HepG2 (cell line): ENCODE data around the gene ATP5F1E. TPM values are rescaled to one million over a fixed set of nuclear protein-coding genes. Genes with fewer than 3 reads are reported as not detected.
A peak's percentile ranks its signal among the peaks of the same experiment; 100 is the strongest.

Source experiments
- ASH2L ChIP-seq: fragments of 300-600, 200-600 bp; sonication (generic); IDR thresholded peaks from 2 replicates; pipeline ENCODE4 v1.7.0; 2017; ENCODE audit warnings: low read depth, mild to moderate bottlenecking, moderate library complexity, mixed read lengths, low read length; ENCODE audit not compliant: insufficient read length
- ATF4 ChIP-seq, 2 experiments: fragments of 450-650 bp in 1 of 2; sonication (generic) in 1 of 2; formaldehyde crosslinking; IDR thresholded peaks; 2 replicates each; pipeline versions ENCODE4 v1.5.0 to v1.8.0; 2020 to 2022; ENCODE audit warnings: mild to moderate bottlenecking in 1 of 2, missing genetic modification reagents in 1 of 2
- BORCS8-MEF2B ChIP-seq: sonication (generic); formaldehyde crosslinking; IDR thresholded peaks from 2 replicates; pipeline ENCODE4 v1.8.0; 2022; ENCODE audit warnings: mild to moderate bottlenecking, missing genetic modification reagents
- EED ChIP-seq: sonication (generic); formaldehyde crosslinking; IDR thresholded peaks from 2 replicates; pipeline ENCODE4 v1.5.0; 2020; ENCODE audit warnings: mild to moderate bottlenecking, missing genetic modification reagents
- FOSL2 ChIP-seq: sonication (generic); formaldehyde crosslinking; IDR thresholded peaks from 2 replicates; pipeline ENCODE4 v1.4.0; 2020; ENCODE audit warnings: missing genetic modification reagents
- GATAD2A ChIP-seq: IDR thresholded peaks from 2 replicates; pipeline ENCODE4 v1.6.1; 2016
- HNF4G ChIP-seq, 2 experiments: sonication (generic) in 1 of 2; formaldehyde crosslinking in 1 of 2; IDR thresholded peaks; 2 replicates each; pipeline versions ENCODE4 v1.4.0 to v1.6.1; 2011 to 2020; ENCODE audit warnings: borderline replicate concordance in 2 of 2, low read depth in 2 of 2, mild to moderate bottlenecking in 2 of 2, low read length in 1 of 2, missing genetic modification reagents in 1 of 2, moderate library complexity in 1 of 2
- HOXA3 ChIP-seq: sonication (generic); formaldehyde crosslinking; IDR thresholded peaks from 2 replicates; pipeline ENCODE4 v1.5.0; 2020; ENCODE audit warnings: missing genetic modification reagents
- IRF2 ChIP-seq: IDR thresholded peaks from 2 replicates; pipeline ENCODE4 v1.6.1; 2018; ENCODE audit warnings: missing genetic modification reagents, missing compliant biosample characterization
- LCORL ChIP-seq, 2 experiments: fragments of 450-650 bp in 1 of 2; sonication (generic) in 1 of 2; formaldehyde crosslinking in 1 of 2; IDR thresholded peaks; 2 replicates each; pipeline versions ENCODE4 v1.5.0 to v1.6.1; 2017 to 2020; ENCODE audit warnings: antibody characterized with exemption in 1 of 2, missing genetic modification reagents in 1 of 2
- MLLT10 ChIP-seq: sonication (generic); formaldehyde crosslinking; IDR thresholded peaks from 2 replicates; pipeline ENCODE4 v1.4.0; 2020; ENCODE audit warnings: missing genetic modification reagents
- NKX3-1 ChIP-seq: sonication (generic); formaldehyde crosslinking; IDR thresholded peaks from 2 replicates; pipeline ENCODE4 v1.5.0; 2020; ENCODE audit warnings: missing genetic modification reagents
- NR2F2 ChIP-seq: IDR thresholded peaks from 2 replicates; pipeline ENCODE4 v1.6.1; 2012; ENCODE audit warnings: low read depth, inconsistent platforms, borderline replicate concordance
- PCBP2 ChIP-seq: fragments of 200-400 bp; formaldehyde crosslinking; optimal IDR thresholded peaks from 2 replicates; pipeline ENCODE3; 2018; ENCODE audit warnings: low read length, low read depth; ENCODE audit not compliant: poor library complexity, severe bottlenecking
- SETDB1 ChIP-seq: sonication (generic); formaldehyde crosslinking; IDR thresholded peaks from 2 replicates; pipeline ENCODE4 v1.5.1; 2020; ENCODE audit warnings: missing genetic modification reagents, mild to moderate bottlenecking, borderline replicate concordance
- ZBTB21 ChIP-seq: sonication (generic); formaldehyde crosslinking; IDR thresholded peaks from 2 replicates; pipeline ENCODE4 v1.4.0; 2020; ENCODE audit warnings: missing genetic modification reagents
- ZBTB3 ChIP-seq: sonication (generic); formaldehyde crosslinking; IDR thresholded peaks from 2 replicates; pipeline ENCODE4 v1.4.0; 2020; ENCODE audit warnings: low read depth, mild to moderate bottlenecking, moderate library complexity, missing genetic modification reagents, borderline replicate concordance
- ZBTB38 ChIP-seq: sonication (generic); formaldehyde crosslinking; IDR thresholded peaks from 2 replicates; pipeline ENCODE4 v1.5.1; 2020; ENCODE audit warnings: mild to moderate bottlenecking, missing genetic modification reagents
- ZNF292 ChIP-seq: sonication (generic); formaldehyde crosslinking; IDR thresholded peaks from 2 replicates; pipeline ENCODE4 v1.8.1; 2022; ENCODE audit warnings: mild to moderate bottlenecking, low read depth, missing genetic modification reagents, borderline replicate concordance
- ZNF414 ChIP-seq: sonication (generic); formaldehyde crosslinking; IDR thresholded peaks from 2 replicates; pipeline ENCODE4 v1.5.0; 2020; ENCODE audit warnings: missing genetic modification reagents
- ZNF646 ChIP-seq: sonication (generic); formaldehyde crosslinking; IDR thresholded peaks from 2 replicates; pipeline ENCODE4 v1.9.0; 2021; ENCODE audit warnings: mild to moderate bottlenecking, missing genetic modification reagents
- ZNF749 ChIP-seq: sonication (generic); formaldehyde crosslinking; IDR thresholded peaks from 2 replicates; pipeline ENCODE4 v1.8.0; 2022; ENCODE audit warnings: mild to moderate bottlenecking, missing genetic modification reagents, moderate library complexity, borderline replicate concordance
- ZZZ3 ChIP-seq: sonication (generic); formaldehyde crosslinking; IDR thresholded peaks from 2 replicates; pipeline ENCODE4 v1.4.0; 2020; ENCODE audit warnings: missing genetic modification reagents, mild to moderate bottlenecking, borderline replicate concordance
- polyA plus RNA-seq, 8 experiments: library from polyadenylated mRNA; depleted of rRNA in 3 of 8; stranded (reverse) in 7 of 8; unstranded in 1 of 8; fragments of >200 nt; fragmentation: Illumina TruSeq in 4 of 8; extraction: Trizol in 4 of 8; gene quantifications; 2 replicates each; pipeline versions ENCODE4 v1.2.1 to v1.2.3, GENCODE V29; 2011 to 2016; ENCODE audit warnings: low read depth in 4 of 8, missing spikeins in 1 of 8, mixed read lengths in 1 of 8; ENCODE audit not compliant: insufficient read depth in 1 of 8
- total RNA-seq, 5 experiments: library from RNA; depleted of rRNA; stranded (reverse); fragments of >200 nt; fragmentation: Illumina TruSeq; extraction: Trizol; gene quantifications; 2 replicates each; pipeline ENCODE4 v1.2.3, GENCODE V29; 2016; ENCODE audit warnings: low read depth in 1 of 5

The ATP5F1E gene
- total and polyA plus RNA-seq, 2 of the 13 experiments (the other 11 are each of a cell fraction or from before 2014, with no cell fraction given) = 121 to 134 TPM

GRCh38 chr20:58991715-58992114, 40.4 kb downstream of the ATP5F1E start (continued):
- TF ChIP-seq ZBTB3 (CRISPR knock-in tag) (no peak), EED (no peak), IRF2 (CRISPR knock-in tag) (peak; percentile 11; the same call in 1 of the 2 replicates), GATAD2A (CRISPR knock-in tag) (peak; percentile 64), ZNF414 (CRISPR knock-in tag) (0 out of 2 replicates have a peak, but pooled peaks have one; percentile 34), HOXA3 (CRISPR knock-in tag) (peak; percentile 74), ZNF646 (CRISPR knock-in tag) (peak; percentile 76), ZZZ3 (no peak), ATF4 (CRISPR knock-in tag; IDR thresholded peaks at IDR 0.05) (0 out of 4 replicates have a peak, but pooled peaks of 1 of the 2 experiments have one; percentile 20), PCBP2 (no peak), NR2F2 (peak; percentile 32; the same call in 1 of the 2 replicates), NKX3-1 (CRISPR knock-in tag) (no peak), LCORL (IDR thresholded peaks at IDR 0.05) (no peak), LCORL (CRISPR knock-in tag; IDR thresholded peaks at IDR 0.05) (0 out of 2 replicates have a peak, but pooled peaks have one; percentile 26), FOSL2 (CRISPR knock-in tag) (no peak), BORCS8-MEF2B (CRISPR knock-in tag) (no peak), ZBTB38 (CRISPR knock-in tag) (peak; percentile 79), MLLT10 (no peak), ZNF292 (CRISPR knock-in tag) (0 out of 2 replicates have a peak, but pooled peaks have one; percentile 19), ZNF749 (no peak), SETDB1 (CRISPR knock-in tag) (no peak), ASH2L (peak; percentile 36), ZBTB21 (CRISPR knock-in tag) (peak; percentile 82), HNF4G (IDR thresholded peaks at IDR 0.05; ENCODE audit: borderline replicate concordance, low read depth, low read length) (no peak), HNF4G (CRISPR knock-in tag; IDR thresholded peaks at IDR 0.05; ENCODE audit: borderline replicate concordance, low read depth) (no peak)
